Measurements from ENCODE around the gene ARL2.
"Not testable (repeated sequence)": the region's sequence is repeated elsewhere in the genome, so short reads cannot be mapped to it uniquely, and the experiment has no call there.

GRCh38 chr11:65003968-65004367 lies 10.0 kb upstream of the ARL2 start:
- not testable (repeated sequence) for TF ChIP-seq CTCF (conservative IDR thresholded peaks at IDR 0.05); ZFX (IDR thresholded peaks at IDR 0.05)
